ENCODE results near the gene ARHGAP29.

The ARHGAP29 gene

GRCh38 chr1:94236013-94236491, 1.3 kb downstream of the ARHGAP29 start:
- DNase-seq (ENCODE audit: extremely low read depth in 1 of 2, low read depth in 1 of 2): no peak

- DNase-seq (ENCODE audit: extremely low read depth in 1 of 2, low read depth in 1 of 2): no peak
Measured at GRCh38 chr1:94235189-94236012, 2.0 kb downstream of the ARHGAP29 start.

GRCh38 chr1:94234615-94235014, 2.8 kb downstream of the ARHGAP29 start:
- DNase-seq (ENCODE audit: extremely low read depth in 1 of 2, low read depth in 1 of 2): no peak

- no peak for DNase-seq (ENCODE audit: extremely low read depth in 1 of 2, low read depth in 1 of 2)
Measured at GRCh38 chr1:94231746-94232145, 5.6 kb downstream of the ARHGAP29 start.

- DNase-seq (ENCODE audit: extremely low read depth in 1 of 2, low read depth in 1 of 2): no peak
Measured at GRCh38 chr1:94230920-94231319, 6.5 kb downstream of the ARHGAP29 start.

GRCh38 chr1:94228640-94229375, 8.6 kb downstream of the ARHGAP29 start:
- DNase-seq (ENCODE audit: extremely low read depth in 1 of 2, low read depth in 1 of 2): no peak

- DNase-seq (ENCODE audit: extremely low read depth in 1 of 2, low read depth in 1 of 2): no peak
Measured at GRCh38 chr1:94227624-94228023, 9.8 kb downstream of the ARHGAP29 start.

- DNase-seq (ENCODE audit: extremely low read depth in 1 of 2, low read depth in 1 of 2): no peak
Measured at GRCh38 chr1:94225845-94226244, 11.5 kb downstream of the ARHGAP29 start.

- no peak for DNase-seq (ENCODE audit: extremely low read depth in 1 of 2, low read depth in 1 of 2)
Measured at GRCh38 chr1:94218332-94218731, 19.1 kb downstream of the ARHGAP29 start.

- no peak for DNase-seq (ENCODE audit: extremely low read depth in 1 of 2, low read depth in 1 of 2)
Measured at GRCh38 chr1:94215955-94216354, 21.4 kb downstream of the ARHGAP29 start.

GRCh38 chr1:94209982-94210381, 27.4 kb downstream of the ARHGAP29 start:
- no peak for DNase-seq (ENCODE audit: extremely low read depth in 1 of 2, low read depth in 1 of 2)

GRCh38 chr1:94209425-94209824, 28.0 kb downstream of the ARHGAP29 start:
- DNase-seq (ENCODE audit: extremely low read depth in 1 of 2, low read depth in 1 of 2): no peak

GRCh38 chr1:94207695-94208094, 29.7 kb downstream of the ARHGAP29 start:
- DNase-seq (ENCODE audit: extremely low read depth in 1 of 2, low read depth in 1 of 2): no peak

GRCh38 chr1:94205639-94206038, 31.7 kb downstream of the ARHGAP29 start:
- no peak for DNase-seq (ENCODE audit: extremely low read depth in 1 of 2, low read depth in 1 of 2)

GRCh38 chr1:94202241-94202640, 35.1 kb downstream of the ARHGAP29 start:
- no peak for DNase-seq (ENCODE audit: extremely low read depth in 1 of 2, low read depth in 1 of 2)

- DNase-seq (ENCODE audit: extremely low read depth in 1 of 2, low read depth in 1 of 2): no peak
Measured at GRCh38 chr1:94199398-94199797, 38.0 kb downstream of the ARHGAP29 start.

GRCh38 chr1:94194079-94194865, 43.1 kb downstream of the ARHGAP29 start:
- no peak for DNase-seq (ENCODE audit: extremely low read depth in 1 of 2, low read depth in 1 of 2)

- DNase-seq (ENCODE audit: extremely low read depth in 1 of 2, low read depth in 1 of 2): no peak
Measured at GRCh38 chr1:94193128-94193527, 44.3 kb downstream of the ARHGAP29 start.

GRCh38 chr1:94191216-94191615, 46.2 kb downstream of the ARHGAP29 start:
- DNase-seq (ENCODE audit: extremely low read depth in 1 of 2, low read depth in 1 of 2): no peak

- no peak for DNase-seq (ENCODE audit: extremely low read depth in 1 of 2, low read depth in 1 of 2)
Measured at GRCh38 chr1:94186946-94187345, 50.4 kb downstream of the ARHGAP29 start.

GRCh38 chr1:94183197-94183815, 54.1 kb downstream of the ARHGAP29 start:
- no peak for DNase-seq (ENCODE audit: extremely low read depth in 1 of 2, low read depth in 1 of 2)

All from activated CD8-positive, alpha-beta memory T cell treated with anti-CD3 and anti-CD28 coated beads for 1 hour (primary cell).